ENCODE measurements around the gene SEC24D.

The SEC24D gene

GRCh38 chr4:118842055-118842454 lies 6.1 kb upstream of the SEC24D start:
- DNase-seq (ENCODE audit: low spot score): no peak

GRCh38 chr4:118839221-118839927 lies 3.4 kb upstream of the SEC24D start:
- DNase-seq (ENCODE audit: low spot score): no peak

- no peak for DNase-seq (ENCODE audit: low spot score)
These were observed 1.2 kb upstream of the SEC24D start for GRCh38 chr4:118837121-118837507.

- peak; percentile 60 for DNase-seq (ENCODE audit: low spot score)
These were observed 585 bp upstream of the SEC24D start for GRCh38 chr4:118836301-118837120.

- DNase-seq (ENCODE audit: low spot score): peak; percentile 55
These were observed 861 bp downstream of the SEC24D start for GRCh38 chr4:118834960-118835569.

- DNase-seq (ENCODE audit: low spot score): no peak
These were observed 1.9 kb downstream of the SEC24D start for GRCh38 chr4:118834070-118834469.

- DNase-seq (ENCODE audit: low spot score): no peak
These were observed 2.6 kb downstream of the SEC24D start for GRCh38 chr4:118833192-118833820.

GRCh38 chr4:118829107-118829506 lies 6.8 kb downstream of the SEC24D start:
- DNase-seq (ENCODE audit: low spot score): no peak

GRCh38 chr4:118826723-118827444 lies 9.0 kb downstream of the SEC24D start:
- no peak for DNase-seq (ENCODE audit: low spot score)

- no peak for DNase-seq (ENCODE audit: low spot score)
These were observed 10.1 kb downstream of the SEC24D start for GRCh38 chr4:118825799-118826198.

- no peak for DNase-seq (ENCODE audit: low spot score)
These were observed 11.8 kb downstream of the SEC24D start for GRCh38 chr4:118824141-118824540.

- DNase-seq (ENCODE audit: low spot score): no peak
These were observed 12.5 kb downstream of the SEC24D start for GRCh38 chr4:118823471-118823870.

- DNase-seq (ENCODE audit: low spot score): no peak
These were observed 14.2 kb downstream of the SEC24D start for GRCh38 chr4:118821590-118822293.

- no peak for DNase-seq (ENCODE audit: low spot score)
These were observed 18.6 kb downstream of the SEC24D start for GRCh38 chr4:118817178-118817930.

GRCh38 chr4:118816538-118817177 lies 19.3 kb downstream of the SEC24D start:
- DNase-seq (ENCODE audit: low spot score): no peak

- no peak for DNase-seq (ENCODE audit: low spot score)
These were observed 21.0 kb downstream of the SEC24D start for GRCh38 chr4:118814891-118815290.

- no peak for DNase-seq (ENCODE audit: low spot score)
These were observed 21.9 kb downstream of the SEC24D start for GRCh38 chr4:118814058-118814457.

GRCh38 chr4:118813561-118813960 lies 22.4 kb downstream of the SEC24D start:
- no peak for DNase-seq (ENCODE audit: low spot score)

GRCh38 chr4:118811832-118812231 lies 24.1 kb downstream of the SEC24D start:
- DNase-seq (ENCODE audit: low spot score): no peak

All from ecto neural progenitor cell (in vitro differentiated cells).